ENCODE results near the gene BMP4.
A peak's percentile ranks its signal among the peaks of the same experiment; 100 is the strongest.
"Not testable (repeated sequence)": the region's sequence is repeated elsewhere in the genome, so short reads cannot be mapped to it uniquely, and the experiment has no call there.

Gene BMP4
- total RNA-seq, result 0 to 0.21 (median 0.10) reads per million in 9 experiments

- Mint-ChIP-seq H3K4me3 (peak within 1 kb of the TSS; percentile 51 to 54), H3K9me3 (no peaks in the 10 kb centered on the region), H3K36me3 (ENCODE audit: insufficient read depth) (no peaks in the 10 kb centered on the region), H3K27me3 (peaks cover 64 to 88% of the 10 kb centered on the region in 2 donors), H3K4me1 (ENCODE audit: low read depth in 2 of 2) (peaks cover 0 to 12% of the 10 kb centered on the region in 2 donors), H3K27ac (no peak within 1 kb of the TSS)
- DNase-seq (no peak), ATAC-seq (replicated peaks) (no peak)
Measured at GRCh38 chr14:53956427-53957201, at the start of gene BMP4. TSS of gene BMP4 (minus strand) at chr14:53956825. CDS start at chr14:53952222, 4,603 bp downstream.

DNA sequence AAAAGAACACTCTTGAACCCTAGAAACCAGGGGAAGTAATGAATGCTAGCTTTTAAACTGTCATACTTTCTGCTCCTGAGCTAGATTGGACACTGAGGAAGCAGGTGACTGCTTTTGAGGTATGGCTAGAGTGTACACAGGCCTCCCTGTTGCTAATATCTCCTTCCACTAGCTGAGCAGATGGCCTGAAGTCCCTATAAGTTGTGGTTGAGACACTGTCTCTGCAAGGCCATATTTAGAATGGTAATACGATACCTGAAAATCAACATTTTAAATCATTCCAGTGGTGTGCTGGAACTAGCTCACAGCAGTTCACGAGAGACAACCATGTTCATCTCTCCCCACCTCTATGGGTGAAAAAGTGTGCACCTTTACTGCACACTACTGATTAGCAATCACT is 46.4 kb upstream of the BMP4 start:
- H3K4me3 Mint-ChIP-seq, result no peak overlapping the region
- H3K27me3 Mint-ChIP-seq, result no peaks in the 10 kb centered on the region
- no peaks in the 10 kb centered on the region for H3K36me3 Mint-ChIP-seq (ENCODE audit: insufficient read depth)
- no peak overlapping the region for H3K27ac Mint-ChIP-seq
- peaks cover 6 to 18% of the 10 kb centered on the region in 2 donors for H3K9me3 Mint-ChIP-seq
- ATAC-seq (replicated peaks) (no peak), DNase-seq (no peak)
- no peaks in the 10 kb centered on the region for H3K4me1 Mint-ChIP-seq (ENCODE audit: low read depth in 2 of 2)

- no peaks in the 10 kb centered on the region for H3K36me3 Mint-ChIP-seq (ENCODE audit: insufficient read depth)
- no peak overlapping the region for H3K27ac Mint-ChIP-seq
- H3K9me3 Mint-ChIP-seq, result peaks cover 3 to 18% of the 10 kb centered on the region in 2 donors
- no peaks in the 10 kb centered on the region for H3K27me3 Mint-ChIP-seq
- DNase-seq, result no peak
- H3K4me3 Mint-ChIP-seq, result no peak overlapping the region
- ATAC-seq (replicated peaks), result no peak
- no peaks in the 10 kb centered on the region for H3K4me1 Mint-ChIP-seq (ENCODE audit: low read depth in 2 of 2)
Measured at GRCh38 chr14:54002653-54003052, 46.0 kb upstream of the BMP4 start.

DNA sequence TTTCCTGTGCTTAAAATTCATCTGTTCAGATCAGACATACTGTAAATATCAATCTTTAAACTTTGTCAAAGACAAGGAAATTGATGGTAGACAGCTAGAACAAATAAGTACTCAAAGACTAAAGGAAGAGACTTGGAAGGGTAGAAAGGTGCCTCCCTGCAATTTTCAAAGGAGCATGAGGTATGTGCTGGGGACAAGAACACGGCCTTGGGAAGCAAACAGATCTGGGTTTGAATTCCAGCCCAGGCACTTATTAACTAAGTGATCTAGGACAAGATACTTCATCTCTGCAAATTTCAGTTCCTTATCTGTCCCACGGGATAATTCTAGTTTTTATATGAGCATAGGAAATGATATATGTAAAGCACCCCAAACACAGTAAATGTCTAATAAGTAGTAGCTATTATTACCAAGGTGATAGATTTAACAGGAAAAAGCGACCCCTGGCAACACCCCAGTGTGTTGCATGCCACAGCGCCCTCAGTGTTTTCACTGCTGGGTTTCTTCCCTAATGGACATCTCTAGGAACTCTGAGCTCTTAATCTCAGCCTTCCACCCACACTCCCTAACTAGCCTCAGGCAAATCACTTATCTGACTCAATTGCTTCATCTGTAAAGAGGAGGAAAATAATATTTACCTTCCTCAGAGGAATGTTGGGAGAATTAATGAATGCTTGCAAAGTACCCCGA is 44.7 kb upstream of the BMP4 start:
- H3K27me3 Mint-ChIP-seq, result no peaks in the 10 kb centered on the region
- DNase-seq (no peak), ATAC-seq (replicated peaks) (no peak)
- no peak overlapping the region for H3K4me3 Mint-ChIP-seq
- peaks cover 2 to 6% of the 10 kb centered on the region in 2 donors for H3K9me3 Mint-ChIP-seq
- no peaks in the 10 kb centered on the region for H3K4me1 Mint-ChIP-seq (ENCODE audit: low read depth in 2 of 2)
- no peaks in the 10 kb centered on the region for H3K36me3 Mint-ChIP-seq (ENCODE audit: insufficient read depth)
- no peak overlapping the region for H3K27ac Mint-ChIP-seq

DNA sequence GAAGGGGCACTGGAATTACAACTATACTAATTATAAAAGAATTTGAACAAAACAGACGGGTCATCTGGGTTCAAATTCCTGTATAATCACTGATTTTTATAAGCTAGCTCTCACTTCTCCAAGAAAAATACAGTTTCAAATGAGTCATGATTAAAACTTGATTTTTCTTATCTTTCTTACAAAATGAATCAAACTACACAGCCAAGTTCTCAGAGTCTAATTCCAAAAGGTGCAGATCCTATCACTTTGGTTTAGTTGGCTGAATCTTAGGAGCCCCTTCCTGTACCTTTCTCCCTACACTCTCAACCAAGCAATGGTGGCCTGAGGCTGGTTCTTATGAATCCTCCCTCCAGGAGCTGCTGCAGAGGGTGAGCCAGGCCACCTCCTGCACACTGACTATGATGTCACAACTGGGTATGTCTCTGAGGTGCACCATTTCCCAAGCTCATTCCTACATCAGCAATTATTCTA is 43.8 kb upstream of the BMP4 start:
- DNase-seq (no peak), ATAC-seq (replicated peaks) (no peak)
- Mint-ChIP-seq H3K27me3 (no peaks in the 10 kb centered on the region), H3K27ac (no peak overlapping the region), H3K36me3 (ENCODE audit: insufficient read depth) (no peaks in the 10 kb centered on the region), H3K9me3 (no peaks in the 10 kb centered on the region), H3K4me3 (no peak overlapping the region), H3K4me1 (ENCODE audit: low read depth in 2 of 2) (no peaks in the 10 kb centered on the region)

DNA sequence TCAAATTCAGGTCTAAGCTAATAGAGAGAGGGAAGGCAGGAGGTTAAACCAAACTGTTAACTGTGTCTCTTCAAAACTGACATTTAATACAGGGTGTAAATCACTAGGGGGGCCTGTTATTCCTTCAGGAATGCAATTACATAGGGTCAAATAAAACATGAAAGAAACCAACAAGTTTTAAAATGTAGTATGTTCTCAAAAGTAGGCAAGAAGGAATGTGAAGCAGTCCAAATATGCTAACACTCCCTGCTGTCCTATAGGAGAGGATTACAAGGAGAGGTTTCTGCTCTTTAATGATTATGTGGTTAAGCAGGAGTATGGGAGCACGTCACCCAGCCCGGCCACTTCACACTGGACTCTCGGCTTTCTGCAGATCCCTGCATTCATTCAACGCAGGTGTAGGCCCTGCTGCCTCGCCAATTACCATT is 42.5 kb upstream of the BMP4 start:
- no peak for DNase-seq
- Mint-ChIP-seq H3K4me1 (ENCODE audit: low read depth in 2 of 2) (no peaks in the 10 kb centered on the region), H3K36me3 (ENCODE audit: insufficient read depth) (no peaks in the 10 kb centered on the region), H3K27me3 (no peaks in the 10 kb centered on the region), H3K4me3 (no peak overlapping the region), H3K27ac (no peak overlapping the region), H3K9me3 (no peaks in the 10 kb centered on the region)
- ATAC-seq (replicated peaks), result no peak

DNA sequence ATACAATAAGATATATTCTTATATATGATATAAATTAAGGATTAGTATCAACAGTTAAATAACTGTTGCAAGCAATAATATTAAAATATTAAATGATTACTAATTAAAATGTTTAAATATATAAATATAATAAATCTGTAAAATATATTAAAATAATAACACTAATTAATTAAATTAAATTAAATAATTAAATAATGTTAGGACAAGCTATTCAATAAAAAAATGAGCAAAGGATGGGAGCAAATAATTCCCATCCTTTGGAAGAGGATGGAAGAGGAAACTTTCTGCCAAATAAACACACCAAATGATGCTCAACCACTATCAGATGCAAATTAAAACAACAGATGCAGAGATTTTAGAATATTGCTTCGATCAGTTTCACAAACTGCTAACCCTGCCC is 39.4 kb upstream of the BMP4 start:
- Mint-ChIP-seq H3K27ac (no peak overlapping the region), H3K4me3 (no peak overlapping the region), H3K4me1 (ENCODE audit: low read depth in 2 of 2) (no peaks in the 10 kb centered on the region), H3K36me3 (ENCODE audit: insufficient read depth) (no peaks in the 10 kb centered on the region), H3K27me3 (no peaks in the 10 kb centered on the region), H3K9me3 (no peaks in the 10 kb centered on the region)
- DNase-seq (no peak), ATAC-seq (replicated peaks) (no peak)

DNA sequence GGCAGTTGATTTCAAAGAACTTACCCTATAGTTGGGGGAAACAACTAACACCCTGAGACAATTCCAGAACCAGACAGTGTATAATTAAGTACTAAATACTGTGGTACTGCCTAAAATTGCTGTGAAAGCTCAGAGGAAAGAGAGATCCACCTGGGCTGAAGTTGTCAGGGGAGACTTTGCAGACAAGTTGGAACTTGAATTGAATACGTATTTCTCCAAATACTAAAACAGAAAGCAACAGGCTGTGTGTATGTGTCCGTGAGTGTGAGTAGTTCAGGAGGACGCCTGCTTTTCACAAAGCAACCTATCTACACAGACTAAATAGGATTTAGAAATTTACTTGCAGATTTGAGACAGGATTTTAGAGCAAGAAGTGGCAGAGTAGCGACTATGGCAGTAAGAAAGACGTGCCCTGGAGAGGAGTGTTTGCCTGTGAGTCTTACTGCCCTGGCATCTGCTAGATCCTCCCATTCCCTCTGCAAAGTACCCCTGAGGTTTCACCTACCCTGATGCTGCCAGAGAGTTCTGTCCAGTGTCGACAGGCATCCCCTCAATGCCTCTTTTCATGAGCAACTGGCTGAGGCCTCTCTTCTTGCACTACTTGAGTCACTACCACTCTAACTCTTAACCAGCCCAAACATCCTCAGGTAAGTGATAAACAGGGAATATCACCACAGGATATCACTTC is 37.4 kb upstream of the BMP4 start:
- DNase-seq (no peak), ATAC-seq (replicated peaks) (no peak)
- Mint-ChIP-seq H3K9me3 (no peaks in the 10 kb centered on the region), H3K4me3 (no peak overlapping the region), H3K27ac (no peak overlapping the region), H3K4me1 (ENCODE audit: low read depth in 2 of 2) (no peaks in the 10 kb centered on the region), H3K36me3 (ENCODE audit: insufficient read depth) (peaks cover 4% of the 10 kb centered on the region), H3K27me3 (no peaks in the 10 kb centered on the region)

DNA sequence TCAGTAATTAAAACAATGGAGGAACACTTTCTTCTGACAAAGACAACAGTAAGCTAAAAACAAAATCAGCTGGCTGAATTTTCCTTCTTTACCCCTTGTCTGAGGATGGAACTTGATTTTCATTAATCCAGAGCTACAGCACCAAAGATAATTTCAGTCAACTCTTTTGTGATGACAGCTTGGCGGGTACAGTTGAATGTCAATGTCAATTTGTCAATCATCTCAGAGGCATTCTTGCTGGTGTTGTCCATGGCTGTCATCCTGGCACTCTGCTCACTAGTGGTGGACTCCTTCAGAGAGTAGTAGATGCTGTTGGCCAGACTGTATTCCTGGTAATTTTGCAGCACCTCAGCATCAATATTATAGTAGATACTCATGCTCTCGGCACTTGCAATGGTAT is 34.4 kb upstream of the BMP4 start:
- DNase-seq, result no peak
- Mint-ChIP-seq H3K27ac (no peak overlapping the region), H3K4me1 (ENCODE audit: low read depth in 2 of 2) (no peaks in the 10 kb centered on the region), H3K36me3 (ENCODE audit: insufficient read depth) (peaks cover 4% of the 10 kb centered on the region), H3K4me3 (no peak overlapping the region), H3K9me3 (peaks cover 2 to 11% of the 10 kb centered on the region in 2 donors), H3K27me3 (no peaks in the 10 kb centered on the region)
- no peak for ATAC-seq (replicated peaks)

DNA sequence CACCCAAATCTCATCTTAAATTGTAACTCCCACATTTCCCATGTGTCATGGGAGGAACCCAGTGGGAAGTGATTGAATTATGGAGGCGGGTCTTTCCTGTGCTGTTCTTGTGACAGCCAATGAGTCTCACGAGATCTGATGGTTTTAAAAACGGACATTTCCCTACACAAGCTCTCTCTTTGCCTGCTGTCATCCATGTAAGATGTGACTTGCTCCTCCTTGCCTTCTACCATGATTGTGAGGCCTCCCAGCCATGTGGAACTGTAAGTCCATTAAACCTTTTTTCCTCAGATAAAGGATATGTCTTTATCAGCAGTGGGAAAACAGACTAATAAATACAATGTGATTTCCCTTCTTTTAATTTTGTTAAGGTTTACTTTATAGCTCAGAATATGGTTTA is 30.1 kb upstream of the BMP4 start:
- H3K4me3 Mint-ChIP-seq; H3K36me3 Mint-ChIP-seq (ENCODE audit: insufficient read depth); H3K27me3 Mint-ChIP-seq; H3K27ac Mint-ChIP-seq; DNase-seq; H3K4me1 Mint-ChIP-seq (ENCODE audit: low read depth in 2 of 2); ATAC-seq (replicated peaks): not testable (repeated sequence)
- H3K9me3 Mint-ChIP-seq, result peaks cover 9 to 22% of the 10 kb centered on the region in 2 donors

GRCh38 chr14:53984958-53985357 is 28.3 kb upstream of the BMP4 start:
- peaks cover 9 to 22% of the 10 kb centered on the region in 2 donors for H3K9me3 Mint-ChIP-seq
- not testable (repeated sequence) for H3K27ac Mint-ChIP-seq; H3K36me3 Mint-ChIP-seq (ENCODE audit: insufficient read depth); H3K4me1 Mint-ChIP-seq (ENCODE audit: low read depth in 2 of 2); H3K27me3 Mint-ChIP-seq; DNase-seq; ATAC-seq (replicated peaks); H3K4me3 Mint-ChIP-seq

DNA sequence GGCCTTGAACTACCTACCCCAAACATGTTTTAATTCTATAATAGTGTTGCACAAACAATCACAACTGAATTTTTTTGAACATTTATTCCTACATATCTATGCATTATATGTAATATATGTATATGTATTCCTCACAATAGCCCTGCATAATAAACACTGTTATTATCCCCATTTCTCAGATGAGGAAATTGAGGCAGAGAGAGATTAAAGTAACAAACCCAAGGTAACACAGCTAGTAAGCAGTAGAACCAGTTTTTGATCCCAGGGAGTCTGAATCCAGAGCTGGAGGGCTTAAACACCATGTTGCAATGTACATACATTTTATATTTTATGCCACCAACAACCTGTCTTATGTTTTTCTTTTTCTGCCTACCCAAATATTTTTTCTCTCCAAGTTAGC is 26.5 kb upstream of the BMP4 start:
- no peak for ATAC-seq (replicated peaks)
- Mint-ChIP-seq H3K4me3 (no peak overlapping the region), H3K36me3 (ENCODE audit: insufficient read depth) (no peaks in the 10 kb centered on the region), H3K4me1 (ENCODE audit: low read depth in 2 of 2) (no peaks in the 10 kb centered on the region), H3K9me3 (peaks cover 9 to 22% of the 10 kb centered on the region in 2 donors), H3K27ac (no peak overlapping the region), H3K27me3 (no peaks in the 10 kb centered on the region)
- no peak for DNase-seq

DNA sequence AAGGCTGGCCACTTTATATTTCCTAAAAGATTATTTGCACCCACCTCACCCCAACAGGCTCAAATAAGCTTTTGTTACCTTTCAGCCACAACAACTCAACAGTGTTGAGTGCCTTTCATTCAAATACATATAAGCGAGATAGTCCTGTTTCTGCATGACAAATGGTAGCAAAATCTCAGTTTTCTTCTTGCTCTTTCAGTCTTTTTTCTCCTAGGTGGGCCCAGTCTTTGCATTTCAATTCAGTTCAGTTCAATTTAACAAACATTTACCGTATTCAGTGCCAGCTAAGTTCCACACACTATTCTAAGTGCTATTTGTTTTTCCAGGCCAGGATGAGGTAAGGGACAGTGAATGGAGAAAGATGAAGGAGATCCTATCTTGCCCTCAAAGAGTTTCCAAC is 25.9 kb upstream of the BMP4 start:
- Mint-ChIP-seq H3K27me3 (no peaks in the 10 kb centered on the region), H3K36me3 (ENCODE audit: insufficient read depth) (no peaks in the 10 kb centered on the region), H3K4me3 (no peak overlapping the region), H3K9me3 (peaks cover 9 to 22% of the 10 kb centered on the region in 2 donors), H3K4me1 (ENCODE audit: low read depth in 2 of 2) (no peaks in the 10 kb centered on the region), H3K27ac (no peak overlapping the region)
- DNase-seq (no peak), ATAC-seq (replicated peaks) (no peak)

Measured in effector memory CD8-positive, alpha-beta T cell (primary cell).